Mesenchymal stem cell (in vitro differentiated cells and primary cell): ENCODE measurements around the gene GFRA1.
"Not testable (repeated sequence)": the region's sequence is repeated elsewhere in the genome, so short reads cannot be mapped to it uniquely, and the experiment has no call there.

Experiments used
- DNase-seq: peaks from one replicate; pipeline ENCODE4 v3.0.0-alpha.2; 2013
- H2AFZ ChIP-seq: one replicate; pipeline ENCODE4 v1.6.1; 2013; ENCODE audit warnings: low read depth, mild to moderate bottlenecking, control low read depth, inconsistent platforms, low read length, moderate library complexity
- H2AK5ac ChIP-seq: 2 replicates; pipeline ENCODE4 v1.6.1; 2013; ENCODE audit warnings: low read length, moderate library complexity, mild to moderate bottlenecking, inconsistent platforms; ENCODE audit not compliant: severe bottlenecking
- H2BK120ac ChIP-seq: one replicate; pipeline ENCODE4 v1.6.1; 2013; ENCODE audit warnings: low read depth, mild to moderate bottlenecking, inconsistent platforms, low read length, moderate library complexity
- H2BK12ac ChIP-seq, 2 experiments: one replicate each; pipeline ENCODE4 v1.6.1; 2013; ENCODE audit warnings: inconsistent platforms in 2 of 2, low read length in 2 of 2, mild to moderate bottlenecking in 2 of 2, moderate library complexity in 2 of 2, control low read depth in 1 of 2
- H2BK15ac ChIP-seq: one replicate; pipeline ENCODE4 v1.6.1; 2013; ENCODE audit warnings: mild to moderate bottlenecking, low read depth, inconsistent platforms; ENCODE audit not compliant: poor library complexity, severe bottlenecking
- H2BK5ac ChIP-seq: 2 replicates; pipeline ENCODE4 v1.6.1; 2013; ENCODE audit warnings: low read depth, mild to moderate bottlenecking, low read length, control low read depth, inconsistent platforms; ENCODE audit not compliant: poor library complexity, severe bottlenecking
- H3K14ac ChIP-seq, 2 experiments: one replicate each; pipeline ENCODE4 v1.6.1; 2013; ENCODE audit warnings: inconsistent platforms in 2 of 2, low read length in 2 of 2, control low read depth in 1 of 2, mild to moderate bottlenecking in 1 of 2, moderate library complexity in 1 of 2
- H3K18ac ChIP-seq, 2 experiments: one replicate each; pipeline ENCODE4 v1.6.1; 2013; ENCODE audit warnings: inconsistent platforms in 2 of 2, low read length in 2 of 2, control low read depth in 1 of 2, low read depth in 1 of 2, mild to moderate bottlenecking in 1 of 2
- H3K23ac ChIP-seq, 2 experiments: one replicate each; pipeline ENCODE4 v1.6.1; 2013; ENCODE audit warnings: inconsistent platforms in 2 of 2, low read length in 2 of 2, mild to moderate bottlenecking in 2 of 2, moderate library complexity in 2 of 2, control low read depth in 1 of 2
- H3K27ac ChIP-seq: 2 replicates; pipeline ENCODE4 v1.5.1; 2013; ENCODE audit warnings: mild to moderate bottlenecking, moderate library complexity, low read length, control low read depth, inconsistent platforms; ENCODE audit not compliant: poor library complexity, severe bottlenecking
- H3K27me3 ChIP-seq, 2 experiments: 2 replicates each; pipeline versions ENCODE4 v1.6.1 to v1.7.0; 2013; ENCODE audit warnings: low read length in 2 of 2, mild to moderate bottlenecking in 2 of 2, moderate library complexity in 2 of 2, control low read depth in 1 of 2, inconsistent platforms in 1 of 2; ENCODE audit not compliant: control insufficient read depth in 1 of 2, insufficient read depth in 1 of 2
- H3K36me3 ChIP-seq, 2 experiments: 2 replicates each; pipeline versions ENCODE4 v1.6.1 to v1.7.0; 2013; ENCODE audit warnings: low read length in 2 of 2, control low read depth in 1 of 2, inconsistent platforms in 1 of 2, low read depth in 1 of 2, mild to moderate bottlenecking in 1 of 2; ENCODE audit not compliant: insufficient read depth in 2 of 2, control insufficient read depth in 1 of 2
- H3K4ac ChIP-seq, 2 experiments: one replicate each; pipeline ENCODE4 v1.6.1; 2013; ENCODE audit warnings: inconsistent platforms in 2 of 2, low read length in 2 of 2, mild to moderate bottlenecking in 2 of 2, moderate library complexity in 2 of 2, control low read depth in 1 of 2, low read depth in 1 of 2
- H3K4me1 ChIP-seq: 2 replicates; pipeline ENCODE4 v1.6.1; 2013; ENCODE audit warnings: low read depth, low read length, control low read depth; ENCODE audit not compliant: control insufficient read depth, insufficient read depth
- H3K4me2 ChIP-seq: 2 replicates; pipeline ENCODE4 v1.6.1; 2013; ENCODE audit warnings: low read length, mild to moderate bottlenecking, inconsistent platforms; ENCODE audit not compliant: poor library complexity, severe bottlenecking
- H3K4me3 ChIP-seq, 2 experiments: 2 replicates each; pipeline versions ENCODE4 v1.5.1 to v1.7.0; 2013; ENCODE audit warnings: low read length in 2 of 2, mild to moderate bottlenecking in 2 of 2, control low read depth in 1 of 2, low read depth in 1 of 2; ENCODE audit not compliant: insufficient read depth in 1 of 2
- H3K79me1 ChIP-seq: replicated peaks from 2 replicates; pipeline ENCODE4 v1.6.1; 2013; ENCODE audit warnings: mild to moderate bottlenecking, control low read depth, low read length, inconsistent platforms; ENCODE audit not compliant: poor library complexity, severe bottlenecking
- H3K9ac ChIP-seq: 2 replicates; pipeline ENCODE4 v1.7.0; 2013; ENCODE audit warnings: mild to moderate bottlenecking, low read length, moderate library complexity
- H3K9me3 ChIP-seq: 2 replicates; pipeline ENCODE4 v1.7.0; 2013; ENCODE audit warnings: mild to moderate bottlenecking, low read length; ENCODE audit not compliant: control insufficient read depth
- H4K8ac ChIP-seq: one replicate; pipeline ENCODE4 v1.6.1; 2013; ENCODE audit warnings: inconsistent platforms, mild to moderate bottlenecking, low read length, moderate library complexity
- H4K91ac ChIP-seq: one replicate; pipeline ENCODE4 v1.6.1; 2013; ENCODE audit warnings: mild to moderate bottlenecking, low read length, inconsistent platforms
- WGBS: methylation state at CpG from one replicate; pipeline ENCODE4 v1.1.7; 2013; ENCODE audit warnings: mixed read lengths; 5-methylcytosine and 5-hydroxymethylcytosine counted together

The GFRA1 gene

GRCh38 chr10:116165941-116166340 lies 107.1 kb downstream of the GFRA1 start:
- peaks cover 41% of the 10 kb centered on the region for H3K79me1 ChIP-seq
- H3K36me3 ChIP-seq, H2BK120ac ChIP-seq, H3K9ac ChIP-seq, H4K91ac ChIP-seq, DNase-seq, H3K27me3 ChIP-seq, H3K4ac ChIP-seq, H2AK5ac ChIP-seq, H3K23ac ChIP-seq, H2BK5ac ChIP-seq, H2BK12ac ChIP-seq, H3K4me3 ChIP-seq, H4K8ac ChIP-seq, H2BK15ac ChIP-seq, H3K18ac ChIP-seq, H2AFZ ChIP-seq, H3K9me3 ChIP-seq, H3K27ac ChIP-seq, H3K4me1 ChIP-seq, H3K4me2 ChIP-seq, H3K14ac ChIP-seq: not testable (repeated sequence)

GRCh38 chr10:116164291-116164690 lies 108.7 kb downstream of the GFRA1 start:
- no peak overlapping the region for H3K4me2 ChIP-seq
- peaks cover 0 to 10% of the 10 kb centered on the region in 2 experiments for H3K36me3 ChIP-seq
- no peak overlapping the region for H2BK5ac ChIP-seq
- peaks cover 40% of the 10 kb centered on the region for H3K79me1 ChIP-seq
- peaks cover 3% of the 10 kb centered on the region for H3K9me3 ChIP-seq
- peaks cover 2% of the 10 kb centered on the region for H3K4me1 ChIP-seq
- H4K8ac ChIP-seq: no peak overlapping the region
- no peak overlapping the region for H4K91ac ChIP-seq
- no peak overlapping the region for H3K18ac ChIP-seq
- no peak overlapping the region for H3K9ac ChIP-seq
- no peak overlapping the region for H3K4ac ChIP-seq
- no peak overlapping the region for H2AK5ac ChIP-seq
- no peak overlapping the region for H2BK120ac ChIP-seq
- H3K27me3 ChIP-seq: no peaks in the 10 kb centered on the region
- H3K27ac ChIP-seq: no peak overlapping the region
- no peak overlapping the region for H3K14ac ChIP-seq
- 82% methylated on average over 5 of the region's 5 CpGs for WGBS
- H2BK15ac ChIP-seq: no peak overlapping the region
- H2AFZ ChIP-seq: no peak overlapping the region
- H3K4me3 ChIP-seq: no peak overlapping the region
- DNase-seq: no peak
- no peak overlapping the region for H3K23ac ChIP-seq
- H2BK12ac ChIP-seq: no peak overlapping the region

- Histone ChIP-seq H3K23ac (no peak overlapping the region), H3K4me3 (no peak overlapping the region), H3K79me1 (peaks cover 42% of the 10 kb centered on the region), H4K8ac (no peak overlapping the region), H3K36me3 (peaks cover 0 to 10% of the 10 kb centered on the region in 2 experiments), H3K9ac (no peak overlapping the region), H2BK12ac (no peak overlapping the region), H2BK5ac (no peak overlapping the region), H2AK5ac (no peak overlapping the region), H3K18ac (no peak overlapping the region), H3K14ac (no peak overlapping the region), H3K9me3 (no peaks in the 10 kb centered on the region), H4K91ac (no peak overlapping the region), H3K4me2 (no peak overlapping the region), H3K4me1 (peaks cover 2% of the 10 kb centered on the region), H2BK15ac (no peak overlapping the region), H2BK120ac (no peak overlapping the region), H3K4ac (no peak overlapping the region), H2AFZ (no peak overlapping the region), H3K27me3 (no peaks in the 10 kb centered on the region), H3K27ac (no peak overlapping the region)
- WGBS: 92% methylated on average over 18 of the region's 18 CpGs
- no peak for DNase-seq
These were observed 109.5 kb downstream of the GFRA1 start for GRCh38 chr10:116163333-116164131.

- H3K14ac ChIP-seq: peak overlapping the region in 1 of 2 experiments; percentile 51
- no peak overlapping the region for H4K91ac ChIP-seq
- no peak for DNase-seq
- H2BK12ac ChIP-seq: no peak overlapping the region
- H3K27ac ChIP-seq: no peak overlapping the region
- peaks cover 0 to 10% of the 10 kb centered on the region in 2 experiments for H3K36me3 ChIP-seq
- H3K9ac ChIP-seq: no peak overlapping the region
- no peak overlapping the region for H3K4me2 ChIP-seq
- no peak overlapping the region for H2BK15ac ChIP-seq
- no peak overlapping the region for H3K4me3 ChIP-seq
- no peak overlapping the region for H3K18ac ChIP-seq
- peaks cover 4% of the 10 kb centered on the region for H3K4me1 ChIP-seq
- no peak overlapping the region for H3K4ac ChIP-seq
- H2BK5ac ChIP-seq: no peak overlapping the region
- H3K27me3 ChIP-seq: no peaks in the 10 kb centered on the region
- no peak overlapping the region for H4K8ac ChIP-seq
- WGBS: 92% methylated on average over 4 of the region's 4 CpGs
- no peak overlapping the region for H2AFZ ChIP-seq
- H3K79me1 ChIP-seq: peaks cover 43% of the 10 kb centered on the region
- H3K9me3 ChIP-seq: no peaks in the 10 kb centered on the region
- H2BK120ac ChIP-seq: no peak overlapping the region
- H2AK5ac ChIP-seq: no peak overlapping the region
- no peak overlapping the region for H3K23ac ChIP-seq
These were observed 110.2 kb downstream of the GFRA1 start for GRCh38 chr10:116162851-116163250.
